Bronchial epithelial cell (primary cell): Measurements from ENCODE around the gene SIVA1. TPM values are rescaled to one million over a fixed set of nuclear protein-coding genes. Genes with fewer than 3 reads are reported as not detected.

Source experiments
- DNase-seq: peaks from one replicate; pipeline ENCODE4 v3.0.0-alpha.2; 2010; ENCODE audit warnings: low read depth
- FAIRE-seq: peaks from 2 replicates; lab custom pipeline; 2011; peaks lifted over from hg19 to GRCh38; lab: Jason Lieb, UNC
- H3K27me3 ChIP-seq: 2 replicates; pipeline ENCODE4 v1.5.1; 2011; ENCODE audit warnings: low read length; ENCODE audit not compliant: control insufficient read depth, insufficient read depth
- H3K36me3 ChIP-seq: 2 replicates; pipeline ENCODE4 v1.5.1; 2011; ENCODE audit warnings: low read length; ENCODE audit not compliant: control insufficient read depth, insufficient read depth
- H3K4me3 ChIP-seq: 2 replicates; pipeline ENCODE4 v1.5.1; 2011; ENCODE audit warnings: mild to moderate bottlenecking, low read depth, low read length, control low read depth
- CTCF ChIP-seq: IDR thresholded peaks from 2 replicates; pipeline ENCODE4 v1.5.1; 2011; ENCODE audit warnings: mild to moderate bottlenecking, moderate library complexity, low read length, control low read depth, inconsistent platforms; ENCODE audit not compliant: insufficient read depth, severe bottlenecking
- total RNA-seq: library from RNA; depleted of rRNA; stranded (reverse); fragments of >200 nt; gene quantifications from 2 replicates; pipeline ENCODE4 v1.2.1, GENCODE V29; 2014

Gene SIVA1
- total RNA-seq, 1 donor from 2014 or later, result 85.0 TPM

DNA sequence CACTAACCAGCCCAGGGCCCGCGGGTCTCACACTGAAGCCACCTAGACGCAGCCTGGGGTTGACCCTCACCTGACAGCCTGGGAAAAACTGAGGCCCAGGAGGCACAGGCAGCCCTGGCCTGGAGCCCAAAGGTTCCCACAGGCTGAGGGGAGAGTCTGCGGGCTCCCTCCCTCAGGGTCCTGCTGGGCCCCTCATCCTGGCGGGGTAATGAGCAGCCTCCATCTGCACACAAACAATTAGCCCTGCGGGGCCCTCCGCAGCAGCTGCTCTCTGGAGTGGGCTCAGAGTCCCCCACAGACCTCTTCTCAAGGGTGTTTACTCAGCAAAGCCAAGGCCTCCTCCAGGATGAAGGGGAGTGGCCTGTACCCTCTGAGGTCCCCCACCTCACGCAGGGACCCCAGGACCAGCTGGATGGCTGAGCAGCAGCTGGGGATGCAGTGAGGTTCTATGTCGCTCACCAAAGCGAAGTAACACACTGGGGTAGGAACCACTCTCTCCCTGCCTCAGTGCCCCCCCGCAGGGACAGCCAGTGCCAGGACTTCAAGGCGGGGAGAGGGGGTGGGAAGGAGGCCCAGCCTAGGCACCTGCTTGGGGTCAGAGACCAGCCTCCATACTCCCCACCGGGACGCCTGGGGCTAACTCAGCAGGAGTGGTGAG, 35.3 kb downstream of the SIVA1 start:
- TF ChIP-seq CTCF, result no peak
- H3K27me3 ChIP-seq, result no peaks in the 10 kb centered on the region
- peaks cover 32% of the 10 kb centered on the region for H3K36me3 ChIP-seq
- FAIRE-seq, result no peak
- DNase-seq, result no peak
- no peak overlapping the region for H3K4me3 ChIP-seq

DNA sequence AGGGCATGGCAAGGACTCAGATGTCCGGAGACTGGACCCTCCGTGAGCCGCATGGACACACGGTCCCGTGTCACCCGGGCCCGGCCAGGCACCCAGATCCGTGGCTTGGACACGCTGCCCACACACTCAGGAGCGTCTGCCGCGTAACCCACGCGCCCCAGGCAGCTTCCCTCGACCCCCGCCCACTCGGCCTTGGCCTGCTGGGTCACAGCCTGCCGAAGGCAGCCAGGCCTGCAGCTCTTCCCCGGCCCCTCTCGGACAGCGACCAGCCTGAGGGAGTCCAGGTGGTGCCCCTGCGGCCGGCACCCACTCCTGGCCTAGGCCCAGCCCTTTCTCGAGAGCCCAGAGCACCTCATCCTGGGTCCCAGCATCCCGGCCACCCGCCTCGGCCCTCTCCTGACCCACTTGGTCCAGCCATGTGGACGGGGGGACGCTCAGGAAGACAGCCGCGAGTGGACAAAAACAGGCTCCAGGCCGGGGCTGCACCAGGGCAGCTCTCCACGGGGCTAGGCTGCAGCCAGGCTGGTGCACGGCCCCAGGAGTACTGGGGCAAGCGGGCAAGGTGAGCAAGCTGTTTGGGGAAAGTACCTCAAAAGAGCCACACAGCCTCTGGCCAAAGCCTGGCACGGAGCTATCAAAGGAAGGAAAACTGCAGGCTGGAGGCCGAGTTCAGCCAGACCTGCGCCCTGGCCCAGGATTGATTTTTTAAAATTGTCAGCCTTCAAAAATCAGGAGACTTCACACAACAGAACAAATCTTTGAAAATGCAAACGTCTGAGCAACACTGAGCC, 36.1 kb downstream of the SIVA1 start:
- TF ChIP-seq CTCF, result no peak
- peaks cover 30% of the 10 kb centered on the region for H3K36me3 ChIP-seq

GRCh38 chr14:104789752-104790743, 37.1 kb downstream of the SIVA1 start:
- H3K4me3 ChIP-seq, result no peak overlapping the region
- no peaks in the 10 kb centered on the region for H3K27me3 ChIP-seq
- no peak for TF ChIP-seq CTCF
- FAIRE-seq, result no peak
- no peak for DNase-seq
- peaks cover 25% of the 10 kb centered on the region for H3K36me3 ChIP-seq

More for the DNA sequence above, 36.1 kb downstream of the SIVA1 start:
- H3K4me3 ChIP-seq, result no peak overlapping the region
- FAIRE-seq (no peak), DNase-seq (no peak)
- H3K27me3 ChIP-seq, result no peaks in the 10 kb centered on the region

GRCh38 chr14:104791425-104791824, 38.5 kb downstream of the SIVA1 start:
- no peaks in the 10 kb centered on the region for H3K27me3 ChIP-seq
- FAIRE-seq (no peak), DNase-seq (no peak)
- H3K36me3 ChIP-seq, result peaks cover 24% of the 10 kb centered on the region
- no peak overlapping the region for H3K4me3 ChIP-seq
- TF ChIP-seq CTCF, result no peak

GRCh38 chr14:104792101-104792884, 39.3 kb downstream of the SIVA1 start:
- TF ChIP-seq CTCF, result no peak
- no peak for FAIRE-seq
- no peak overlapping the region for H3K4me3 ChIP-seq
- peaks cover 23% of the 10 kb centered on the region for H3K36me3 ChIP-seq
- H3K27me3 ChIP-seq, result no peaks in the 10 kb centered on the region
- no peak for DNase-seq
